ENCODE measurements around the gene RGR. TPM values are rescaled to one million over a fixed set of nuclear protein-coding genes. Genes with fewer than 3 reads are reported as not detected.

Gene RGR
- total and polyA plus RNA-seq, 8 donors, result 0.18 to 2.7 TPM; not detected in 6

- Histone ChIP-seq H3K27me3 (peaks cover 0 to 3% (median 0%) of the 10 kb centered on the region in 3 donors), H3K36me3 (no peaks in the 10 kb centered on the region), H3K4me3 (no peak overlapping the region), H3K27ac (no peak overlapping the region), H3K4me1 (no peaks in the 10 kb centered on the region), H3K9me3 (no peaks in the 10 kb centered on the region)
- 67 to 100% (median 94%) methylated on average over 1 of the region's 1 CpG for WGBS, 5 donors
- TF ChIP-seq EP300 (IDR thresholded peaks at IDR 0.05), result no peak
- TF ChIP-seq POLR2A (IDR thresholded peaks at IDR 0.05), result no peak
- TF ChIP-seq POLR2AphosphoS5 (IDR thresholded peaks at IDR 0.05), result no peak
- TF ChIP-seq CTCF (IDR thresholded peaks at IDR 0.05), result no peak
- intact Hi-C loops (cut with DNase I; ENCODE audit: low total_unique reads), result no loop called here
- no peak for DNase-seq
Measured at GRCh38 chr10:84294766-84295447, 50.1 kb downstream of the RGR start.

- TF ChIP-seq EP300 (IDR thresholded peaks at IDR 0.05) (no peak), POLR2AphosphoS5 (IDR thresholded peaks at IDR 0.05) (no peak), POLR2A (IDR thresholded peaks at IDR 0.05) (no peak), CTCF (IDR thresholded peaks at IDR 0.05) (no peak)
- peak in 1 of 2 donors; percentile 19 for DNase-seq
- WGBS, 5 donors, result 58 to 68% (median 60%) methylated on average over 10 of the region's 10 CpGs
- Histone ChIP-seq H3K4me3 (no peak overlapping the region), H3K9me3 (no peaks in the 10 kb centered on the region), H3K36me3 (no peaks in the 10 kb centered on the region), H3K27me3 (peaks cover 0 to 5% (median 0%) of the 10 kb centered on the region in 3 donors), H3K27ac (no peak overlapping the region), H3K4me1 (no peaks in the 10 kb centered on the region)
- intact Hi-C loops (cut with DNase I; ENCODE audit: low total_unique reads), result no loop called here
Measured at GRCh38 chr10:84296091-84296981, 51.5 kb downstream of the RGR start.

GRCh38 chr10:84298057-84298456 is 53.2 kb downstream of the RGR start:
- WGBS, 5 donors, result 81 to 92% (median 82%) methylated on average over 3 of the region's 3 CpGs
- no peak for TF ChIP-seq CTCF (IDR thresholded peaks at IDR 0.05)
- TF ChIP-seq EP300 (IDR thresholded peaks at IDR 0.05), result no peak
- Histone ChIP-seq H3K36me3 (no peaks in the 10 kb centered on the region), H3K4me1 (no peaks in the 10 kb centered on the region), H3K9me3 (no peaks in the 10 kb centered on the region), H3K27ac (no peak overlapping the region), H3K27me3 (peaks cover 0 to 14% (median 0%) of the 10 kb centered on the region in 3 donors), H3K4me3 (no peak overlapping the region)
- intact Hi-C loops (cut with DNase I; ENCODE audit: low total_unique reads), result no loop called here
- DNase-seq, result no peak

- Histone ChIP-seq H3K27ac (no peak overlapping the region), H3K4me3 (no peak overlapping the region), H3K27me3 (peaks cover 0 to 14% (median 0%) of the 10 kb centered on the region in 3 donors), H3K9me3 (no peaks in the 10 kb centered on the region), H3K4me1 (no peaks in the 10 kb centered on the region), H3K36me3 (no peaks in the 10 kb centered on the region)
- WGBS, 5 donors, result 64 to 80% (median 78%) methylated on average over 2 of the region's 2 CpGs
- TF ChIP-seq EP300 (IDR thresholded peaks at IDR 0.05), result no peak
- TF ChIP-seq POLR2A (IDR thresholded peaks at IDR 0.05), result no peak
- no peak for TF ChIP-seq CTCF (IDR thresholded peaks at IDR 0.05)
- TF ChIP-seq POLR2AphosphoS5 (IDR thresholded peaks at IDR 0.05), result no peak
- DNase-seq, result no peak
- intact Hi-C loops (cut with DNase I; ENCODE audit: low total_unique reads), result no loop called here
Measured at GRCh38 chr10:84302223-84302622, 57.4 kb downstream of the RGR start.
